ENCODE measurements around the gene INHBB. TPM values are rescaled to one million over a fixed set of nuclear protein-coding genes. Genes with fewer than 3 reads are reported as not detected.

INHBB gene
- total and polyA plus RNA-seq, 5 donors = 1.4 to 2.5 (median 2.4) TPM

DNA sequence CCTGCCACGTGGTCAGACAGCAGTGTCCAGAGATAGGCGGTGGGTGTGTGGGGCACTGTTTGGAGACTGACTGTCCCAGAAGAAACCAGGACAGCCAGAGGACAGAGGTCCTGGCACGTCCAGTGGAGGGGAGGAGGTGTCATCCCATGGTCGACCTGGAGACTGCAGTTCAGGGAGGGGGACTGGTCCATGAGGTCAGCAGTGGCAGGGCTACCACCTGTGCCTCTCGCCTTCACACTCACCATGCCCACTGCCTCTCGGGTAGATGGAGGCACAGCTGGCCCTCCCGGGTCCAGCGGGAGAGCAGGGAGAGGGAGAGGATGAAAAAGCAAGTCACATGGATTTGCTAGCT lies 53.9 kb downstream of the INHBB start:
- no peak overlapping the region for H3K27ac ChIP-seq (ENCODE audit: low read length)
- H3K27me3 ChIP-seq (ENCODE audit: control insufficient read depth, insufficient read depth) = no peaks in the 10 kb centered on the region
- no peaks in the 10 kb centered on the region for H3K4me1 ChIP-seq (ENCODE audit: control insufficient read depth, insufficient read depth, low read length)
- intact Hi-C loops (cut with DNase I) = no loop called here
- DNase-seq (no peak), ATAC-seq (no peak)
- no peak overlapping the region for H3K4me3 ChIP-seq (ENCODE audit: low read length)
- WGBS = 80% methylated on average over 8 of the region's 8 CpGs
- no peaks in the 10 kb centered on the region for H3K9me3 ChIP-seq (ENCODE audit: control insufficient read depth, low read length)

DNA sequence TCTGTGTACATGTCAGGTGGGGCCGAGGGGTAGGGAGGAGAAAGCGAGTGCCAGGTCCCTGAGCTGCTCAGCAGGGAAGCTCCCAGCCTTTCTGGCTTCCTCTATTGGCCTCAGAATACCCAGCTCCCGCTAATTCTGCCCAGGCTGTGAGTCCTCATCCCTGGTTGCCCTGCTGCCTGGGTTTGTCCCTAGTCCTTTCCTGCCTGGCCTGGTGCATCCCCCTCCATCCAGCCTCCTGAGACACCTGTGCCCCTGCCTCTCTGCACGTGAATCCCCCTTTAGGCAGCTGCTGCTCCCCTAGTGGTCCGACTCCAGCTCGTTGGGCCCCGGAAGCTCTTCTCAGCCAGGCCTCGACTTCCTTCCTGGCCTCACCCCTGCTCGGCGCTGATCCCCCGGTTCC lies 54.6 kb downstream of the INHBB start:
- WGBS = 68% methylated on average over 11 of the region's 11 CpGs
- intact Hi-C loops (cut with DNase I) = no loop called here
- no peak overlapping the region for H3K27ac ChIP-seq (ENCODE audit: low read length)
- H3K4me1 ChIP-seq (ENCODE audit: control insufficient read depth, insufficient read depth, low read length) = no peaks in the 10 kb centered on the region
- H3K9me3 ChIP-seq (ENCODE audit: control insufficient read depth, low read length) = no peaks in the 10 kb centered on the region
- H3K4me3 ChIP-seq (ENCODE audit: low read length) = no peak overlapping the region
- ATAC-seq (no peak), DNase-seq (no peak)
- H3K27me3 ChIP-seq (ENCODE audit: control insufficient read depth, insufficient read depth) = no peaks in the 10 kb centered on the region

Other genes starting within 250 kb of the INHBB start
- gene TMEM185B, start 122.7 kb upstream of the INHBB start, total RNA-seq = 10 to 100 TPM; 19.7 to 27.5 (median 21.7) TPM
- 13.2 TPM for gene TMEM185B, start 122.7 kb upstream of the INHBB start, polyA plus RNA-seq
- gene RALB, start 93.3 kb upstream of the INHBB start, total RNA-seq = 10 to 100 TPM; 44.2 to 57.0 (median 48.1) TPM
- gene RALB, start 93.3 kb upstream of the INHBB start, polyA plus RNA-seq = 57.2 TPM